GM12891 (cell line): ENCODE results near the gene CHP1.
"Not testable (repeated sequence)": the region's sequence is repeated elsewhere in the genome, so short reads cannot be mapped to it uniquely, and the experiment has no call there.

Experiments
- DNase-seq: peaks from one replicate; pipeline ENCODE4 v3.0.0; 2011; ENCODE audit warnings: low spot score; ENCODE audit not compliant: insufficient read length
- FAIRE-seq: peaks from 2 replicates; lab custom pipeline; 2011; peaks lifted over from hg19 to GRCh38; lab: Jason Lieb, UNC
- PAX5 ChIP-seq: IDR thresholded peaks from 2 replicates; pipeline ENCODE4 v1.6.1; 2011; ENCODE audit warnings: low read length, moderate library complexity, mild to moderate bottlenecking; ENCODE audit not compliant: insufficient read depth, severe bottlenecking
- POLR2A ChIP-seq: IDR thresholded peaks from 2 replicates; pipeline ENCODE4 v1.6.1; 2011; ENCODE audit warnings: low read depth, low read length, control low read depth
- POLR2AphosphoS5 ChIP-seq: IDR thresholded peaks from 2 replicates; pipeline ENCODE4 v1.6.1; 2011; ENCODE audit warnings: low read depth, low read length, control low read depth
- POU2F2 ChIP-seq: IDR thresholded peaks from 2 replicates; pipeline ENCODE4 v1.6.1; 2011; ENCODE audit warnings: low read depth, mild to moderate bottlenecking, control low read depth, low read length, moderate library complexity
- SPI1 ChIP-seq: IDR thresholded peaks from 2 replicates; pipeline ENCODE4 v1.6.1; 2011; ENCODE audit warnings: low read depth, low read length, control low read depth
- TAF1 ChIP-seq: IDR thresholded peaks from 2 replicates; pipeline ENCODE4 v1.6.1; 2011; ENCODE audit warnings: low read depth, low read length, control low read depth

Gene CHP1

DNA sequence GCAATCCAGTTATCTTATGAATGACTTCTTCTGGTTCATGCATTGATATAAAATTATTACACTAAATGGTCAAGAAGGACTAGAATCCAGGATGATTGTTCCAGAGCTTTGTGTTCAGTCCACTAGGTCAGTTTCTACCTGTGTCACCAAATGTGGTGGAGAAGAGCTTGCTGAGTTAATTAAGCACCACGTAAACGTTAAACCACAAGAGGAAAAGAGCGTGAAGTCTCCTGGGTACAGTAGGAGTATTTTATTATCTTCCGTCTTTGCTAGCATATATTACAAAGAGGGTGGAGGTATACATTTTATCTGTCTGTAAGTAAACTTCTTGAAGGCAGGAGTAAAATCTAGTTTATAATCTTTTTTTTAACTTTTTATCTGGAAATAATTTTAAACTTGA, 23.5 kb downstream of the CHP1 start:
- TF ChIP-seq PAX5 (no peak), POLR2A (no peak), TAF1 (no peak), POLR2AphosphoS5 (no peak), SPI1 (no peak), POU2F2 (no peak)
- DNase-seq: no peak
- no peak for FAIRE-seq

DNA sequence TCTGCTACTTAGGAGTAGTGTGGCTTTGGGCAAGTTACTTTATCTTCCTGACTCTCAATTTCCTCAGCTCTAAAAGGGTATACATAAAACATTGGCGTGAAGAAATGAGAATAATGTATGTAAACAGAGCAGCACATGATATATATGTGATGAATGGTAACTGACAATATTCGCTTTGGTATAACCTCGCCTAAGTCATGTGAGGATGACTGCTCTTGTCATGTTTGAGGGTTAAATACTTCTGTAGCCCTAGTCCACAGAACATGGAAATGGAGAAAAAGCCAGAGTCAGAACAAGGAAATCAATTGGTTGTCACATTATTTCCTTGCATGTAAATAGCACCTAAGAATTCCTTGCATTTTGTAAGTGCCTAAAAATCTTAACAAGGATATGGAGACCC, 25.0 kb downstream of the CHP1 start:
- TF ChIP-seq PAX5 (no peak), SPI1 (no peak), POLR2AphosphoS5 (no peak), TAF1 (no peak), POLR2A (no peak), POU2F2 (no peak)
- FAIRE-seq: no peak
- DNase-seq: no peak

DNA sequence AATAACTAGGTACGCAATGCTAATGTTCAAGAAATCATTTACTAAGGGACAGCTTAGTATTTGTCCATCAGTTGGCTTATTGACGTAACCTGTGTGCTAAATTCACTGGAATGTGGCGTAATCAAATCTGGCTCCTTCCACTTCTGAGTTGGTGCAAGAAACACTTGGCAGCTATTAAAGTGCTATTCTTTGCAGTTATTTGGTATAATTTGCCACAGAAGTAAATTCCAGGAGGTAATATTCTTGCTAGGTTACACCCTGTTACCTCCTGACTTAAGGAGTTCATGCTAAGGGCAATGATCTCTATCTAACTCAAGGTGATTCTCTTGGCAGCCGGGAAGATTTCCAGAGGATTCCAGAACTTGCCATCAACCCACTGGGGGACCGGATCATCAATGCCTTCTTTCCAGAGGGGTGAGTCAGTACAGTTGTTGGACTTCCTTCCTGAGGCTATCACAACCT, 25.5 kb downstream of the CHP1 start:
- TF ChIP-seq TAF1 (no peak), PAX5 (no peak), POLR2AphosphoS5 (no peak), SPI1 (no peak), POU2F2 (no peak), POLR2A (no peak)
- DNase-seq (no peak), FAIRE-seq (no peak)

DNA sequence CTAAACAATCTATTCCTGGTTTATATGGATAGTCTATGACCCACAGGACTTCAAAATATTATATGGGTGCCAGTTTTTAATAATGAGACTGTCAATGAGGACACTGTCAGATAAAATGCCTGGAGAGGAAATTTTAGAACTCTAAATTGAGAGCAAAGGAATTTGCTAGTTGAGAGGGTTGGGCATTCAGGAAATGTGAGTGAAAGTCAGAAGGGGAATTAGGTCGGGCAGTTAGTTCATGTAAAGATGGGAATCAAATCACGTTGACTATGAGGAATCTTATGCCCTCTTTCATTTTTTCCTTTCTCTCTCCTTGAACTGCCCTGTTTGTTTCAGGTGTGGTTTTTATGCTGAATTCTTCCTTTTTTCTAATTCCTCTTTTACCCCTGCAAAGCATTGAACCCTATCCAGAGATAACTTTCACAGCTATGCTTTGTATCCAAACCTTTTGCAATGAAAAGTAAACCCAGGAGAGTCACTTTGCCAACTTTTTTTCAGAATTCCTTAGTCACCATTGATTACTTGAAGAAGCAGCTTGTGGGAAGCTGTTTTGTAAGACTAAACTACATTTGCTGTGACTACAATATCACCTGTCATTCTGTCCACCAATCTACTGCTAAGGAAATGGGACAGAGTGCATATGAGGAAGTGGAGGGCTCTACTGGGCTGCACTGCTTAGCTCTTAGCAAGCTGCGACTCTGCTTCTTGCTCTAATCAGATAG, 27.8 kb downstream of the CHP1 start:
- FAIRE-seq: peak; percentile 89
- TF ChIP-seq POLR2A (peak; percentile 52; the same call in 1 of the 2 replicates), POLR2AphosphoS5 (no peak), TAF1 (0 out of 2 replicates have a peak, but pooled peaks have one; percentile 43), SPI1 (peak; percentile 92)
- peak; percentile 22 for DNase-seq

DNA sequence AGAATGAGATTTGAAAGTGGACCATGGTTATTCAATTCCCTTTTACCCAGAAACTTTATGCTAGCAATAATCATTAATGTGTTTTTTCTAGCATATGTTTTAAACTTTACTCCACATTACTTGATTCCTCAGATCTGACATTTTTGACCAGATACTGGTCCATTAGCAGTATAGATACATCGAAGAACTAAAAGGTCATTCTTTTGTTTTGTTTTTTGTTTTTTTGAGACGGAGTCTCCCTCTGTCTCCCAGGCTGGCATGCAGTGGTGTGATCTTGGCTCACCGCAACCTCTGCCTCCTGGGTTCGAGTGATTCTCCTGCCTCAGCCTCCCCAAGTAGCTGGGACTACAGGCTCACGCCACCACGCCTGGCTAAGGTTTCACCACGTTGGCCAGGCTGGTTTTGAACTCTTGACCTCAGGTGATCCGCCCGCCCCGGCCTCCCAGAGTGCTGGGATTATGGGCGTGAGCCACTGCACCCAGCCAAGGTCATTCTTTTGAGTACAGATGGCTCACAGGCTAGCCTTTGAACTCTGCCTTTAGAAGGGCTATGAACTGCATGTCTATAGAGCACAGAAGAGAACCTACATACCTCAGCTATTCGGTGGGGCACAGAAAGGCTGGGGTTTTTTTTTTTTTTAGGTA, 28.6 kb downstream of the CHP1 start:
- DNase-seq: no peak
- TF ChIP-seq SPI1 (no peak), POLR2A (no peak), POLR2AphosphoS5 (no peak), TAF1 (no peak), PAX5 (no peak), POU2F2 (no peak)
- no peak for FAIRE-seq

DNA sequence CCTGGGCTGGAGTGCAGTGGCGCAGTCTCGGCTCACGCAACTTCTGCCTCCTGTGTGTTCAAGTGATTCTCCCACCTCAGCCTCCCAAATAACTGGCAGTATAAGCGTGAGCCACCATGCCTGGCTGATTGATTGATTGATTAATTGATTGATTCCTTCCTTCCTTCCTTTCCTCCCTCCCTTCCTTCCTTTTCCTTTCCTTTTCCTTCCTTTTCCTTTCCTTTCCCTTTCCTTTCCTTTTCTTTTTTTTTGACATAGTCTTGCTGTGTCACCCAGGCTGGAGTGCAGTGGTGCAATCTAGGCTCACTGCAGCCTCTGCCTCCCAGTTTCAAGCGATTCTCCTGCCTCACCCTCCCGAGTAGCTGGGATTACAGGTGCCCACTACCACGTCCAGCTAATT, 29.9 kb downstream of the CHP1 start:
- not testable (repeated sequence) for FAIRE-seq

DNA sequence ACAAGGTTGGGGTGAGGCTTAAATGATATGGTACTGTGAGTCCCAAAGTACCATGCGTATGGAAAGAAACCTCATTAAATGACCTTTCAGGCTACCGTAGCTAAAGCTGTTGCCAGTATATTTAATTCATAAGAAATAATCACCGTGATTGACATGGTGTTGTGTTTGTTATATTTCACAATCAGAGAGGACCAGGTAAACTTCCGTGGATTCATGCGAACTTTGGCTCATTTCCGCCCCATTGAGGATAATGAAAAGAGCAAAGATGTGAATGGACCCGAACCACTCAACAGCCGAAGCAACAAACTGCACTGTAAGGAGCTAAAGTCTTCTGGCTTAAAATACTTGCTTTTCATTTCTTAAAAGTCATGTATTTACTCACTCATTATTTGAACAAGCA, 31.5 kb downstream of the CHP1 start:
- TF ChIP-seq POLR2AphosphoS5 (no peak), TAF1 (no peak), POU2F2 (no peak), SPI1 (no peak), POLR2A (no peak)
- FAIRE-seq (peak; percentile 52), DNase-seq (no peak)

More for the DNA sequence above, 29.9 kb downstream of the CHP1 start:
- not testable (repeated sequence) for DNase-seq

DNA sequence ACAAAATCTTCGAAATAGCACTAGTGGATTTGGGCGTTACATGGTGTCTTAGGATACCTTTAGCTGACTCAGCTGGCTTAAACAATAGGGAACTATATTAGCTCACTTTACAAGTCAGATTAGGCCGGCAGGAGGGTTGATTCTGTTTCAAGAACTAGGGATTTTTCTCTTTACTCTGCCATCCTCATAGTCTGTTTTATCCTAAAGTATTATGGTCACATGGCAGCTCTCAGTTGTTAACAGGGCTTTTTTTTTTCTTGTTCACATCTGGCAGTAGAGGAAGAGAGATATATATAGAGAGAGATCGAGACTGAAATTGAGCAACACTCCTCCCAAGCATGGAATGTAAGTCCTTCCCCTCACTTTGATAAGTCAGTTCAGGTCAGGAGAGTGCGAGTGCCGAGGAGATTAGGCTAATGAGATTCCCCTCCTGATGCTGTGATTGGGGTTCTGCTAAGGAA, 32.9 kb downstream of the CHP1 start:
- no peak for FAIRE-seq
- TF ChIP-seq PAX5 (no peak), POLR2A (no peak), POU2F2 (no peak), SPI1 (no peak), TAF1 (no peak), POLR2AphosphoS5 (no peak)
- no peak for DNase-seq

DNA sequence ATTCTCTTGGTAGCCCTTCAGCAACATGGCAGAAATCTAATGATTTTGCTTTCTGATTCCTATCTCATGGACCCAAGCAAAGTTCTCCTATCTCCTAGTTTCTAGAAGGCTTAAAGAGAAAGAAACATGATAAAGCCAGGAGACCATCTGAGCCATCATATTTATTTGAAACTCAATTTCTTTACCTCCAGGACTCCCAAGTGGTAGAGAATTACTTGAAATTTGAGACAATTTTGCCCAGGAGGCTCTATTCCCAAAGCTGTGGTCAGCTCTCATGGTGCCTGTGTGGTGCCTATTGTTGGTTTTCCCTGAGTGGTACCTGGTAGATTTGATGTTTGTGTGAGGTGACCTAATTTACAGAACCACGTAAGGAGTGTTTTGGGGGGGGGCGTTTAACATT, 38.8 kb downstream of the CHP1 start:
- no peak for TF ChIP-seq POLR2AphosphoS5
- DNase-seq: no peak
- FAIRE-seq: no peak

DNA sequence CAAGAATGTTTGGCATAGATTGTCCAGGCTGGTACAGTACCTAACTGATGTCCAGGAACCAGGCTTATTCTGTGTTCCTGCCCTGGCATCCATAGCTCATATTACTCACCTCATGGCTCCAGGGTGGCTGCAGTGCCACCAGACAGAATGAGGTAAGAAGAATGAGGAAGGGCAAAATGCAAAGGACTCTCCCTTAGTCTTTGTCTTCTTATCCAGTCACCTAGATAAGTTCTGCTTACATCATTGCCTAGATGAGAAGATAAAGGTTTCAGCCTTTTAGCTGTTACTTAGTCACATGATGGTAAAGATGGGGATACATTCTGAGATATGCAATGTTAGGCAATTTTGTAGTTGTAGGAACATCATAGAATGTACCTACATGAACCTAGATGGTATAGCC, 45.8 kb downstream of the CHP1 start:
- no peak for TF ChIP-seq POLR2A
- TF ChIP-seq TAF1: no peak
- no peak for TF ChIP-seq PAX5
- no peak for TF ChIP-seq POLR2AphosphoS5
- TF ChIP-seq SPI1: no peak
- TF ChIP-seq POU2F2: no peak
- DNase-seq: no peak
- no peak for FAIRE-seq

DNA sequence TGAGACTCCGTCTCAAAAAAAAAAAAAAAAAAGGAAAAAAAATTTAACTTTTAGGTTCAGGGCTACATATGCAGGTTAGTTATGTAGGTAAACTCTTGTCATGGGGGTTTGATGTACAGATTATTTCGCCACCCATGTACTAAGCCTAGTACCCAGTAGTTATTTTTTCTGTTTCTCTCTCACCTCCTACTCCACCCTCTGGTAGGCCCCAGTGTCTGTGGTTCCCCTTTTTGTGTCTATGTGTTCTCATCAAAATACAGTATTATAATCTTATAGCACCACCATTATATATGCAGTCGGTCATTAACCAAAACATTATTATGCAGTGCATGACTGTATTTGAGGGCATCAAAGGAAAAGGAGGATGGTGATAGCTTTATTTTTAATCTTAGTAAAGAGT, 47.3 kb downstream of the CHP1 start:
- FAIRE-seq (no peak), DNase-seq (no peak)
- no peak for TF ChIP-seq POLR2AphosphoS5
- no peak for TF ChIP-seq POU2F2
- TF ChIP-seq PAX5: no peak
- TF ChIP-seq SPI1: no peak
- no peak for TF ChIP-seq POLR2A
